Urinary bladder (tissue), 4 donors: ENCODE measurements around the gene SLC25A41. TPM values are rescaled to one million over a fixed set of nuclear protein-coding genes. Genes with fewer than 3 reads are reported as not detected.
"Not testable (repeated sequence)": the region's sequence is repeated elsewhere in the genome, so short reads cannot be mapped to it uniquely, and the experiment has no call there.

Experiments
- DNase-seq: peaks from one replicate; pipeline ENCODE4 v3.0.0-alpha.2; 2015; ENCODE audit errors: extremely low spot score
- H3K27ac ChIP-seq: one replicate; pipeline ENCODE4 v1.5.1; 2013; ENCODE audit warnings: low read depth, mild to moderate bottlenecking, moderate library complexity
- H3K36me3 ChIP-seq: one replicate; pipeline ENCODE4 v1.6.1; 2013; ENCODE audit warnings: mild to moderate bottlenecking, moderate library complexity; ENCODE audit not compliant: insufficient read depth
- H3K4me1 ChIP-seq: one replicate; pipeline ENCODE4 v1.6.1; 2013; ENCODE audit warnings: mild to moderate bottlenecking, moderate library complexity; ENCODE audit not compliant: insufficient read depth
- H3K4me3 ChIP-seq: one replicate; pipeline ENCODE4 v1.5.1; 2013; ENCODE audit warnings: low read depth, low read length
- WGBS: extraction: QIAGEN DNeasy Blood & Tissue Kit; methylation state at CpG from one replicate; pipeline ENCODE4 v1.1.7; 2013; 5-methylcytosine and 5-hydroxymethylcytosine counted together
- polyA plus RNA-seq: library from polyadenylated mRNA; stranded (reverse); fragments of 200-250 nt; gene quantifications from one replicate; pipeline ENCODE4 v1.2.3, GENCODE V29; 2013
- total RNA-seq: library from RNA; depleted of rRNA; stranded (reverse); fragments of >200 nt; gene quantifications from one replicate; pipeline ENCODE4 v1.2.3, GENCODE V29; 2014
- donor health status: healthy with polysubstance abuse.
- donor health status: healthy.

SLC25A41 gene
- total and polyA plus RNA-seq, 2 donors, result 1.0 TPM; not detected in 1

DNA sequence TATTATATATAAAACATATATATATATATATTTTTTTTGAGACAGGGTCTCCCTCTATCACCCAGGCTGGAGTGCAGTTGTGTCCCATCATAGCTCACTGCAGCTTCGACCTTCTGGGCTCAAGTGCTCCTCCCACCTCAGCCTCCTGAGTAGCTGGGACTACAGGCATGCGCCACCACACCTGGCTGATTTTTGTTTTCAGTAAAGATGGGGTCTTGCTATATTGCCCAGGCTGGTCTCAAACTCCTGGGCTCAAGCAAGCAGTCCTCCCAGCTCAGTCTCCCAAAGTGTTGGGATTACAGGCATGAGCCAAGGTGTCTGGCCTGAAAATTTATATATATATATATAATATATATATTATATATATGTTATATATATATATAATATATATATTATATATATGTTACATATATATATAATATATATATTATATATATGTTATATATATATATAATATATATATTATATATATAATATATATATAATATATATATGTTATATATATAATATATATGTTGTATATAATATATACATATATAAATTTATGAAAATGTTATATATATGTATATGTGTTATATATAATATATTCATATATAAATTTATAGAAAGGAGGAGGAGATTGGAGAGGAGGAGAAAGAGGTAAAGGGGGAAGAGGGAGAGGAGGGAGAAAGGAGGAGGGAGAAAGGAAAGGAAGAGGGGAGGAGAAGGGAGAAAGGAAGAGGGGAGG is 4.7 kb downstream of the SLC25A41 start:
- not testable (repeated sequence) for H3K27ac ChIP-seq, DNase-seq, H3K4me3 ChIP-seq, H3K4me1 ChIP-seq, H3K36me3 ChIP-seq
- WGBS, result 89% methylated on average over 2 of the region's 2 CpGs

DNA sequence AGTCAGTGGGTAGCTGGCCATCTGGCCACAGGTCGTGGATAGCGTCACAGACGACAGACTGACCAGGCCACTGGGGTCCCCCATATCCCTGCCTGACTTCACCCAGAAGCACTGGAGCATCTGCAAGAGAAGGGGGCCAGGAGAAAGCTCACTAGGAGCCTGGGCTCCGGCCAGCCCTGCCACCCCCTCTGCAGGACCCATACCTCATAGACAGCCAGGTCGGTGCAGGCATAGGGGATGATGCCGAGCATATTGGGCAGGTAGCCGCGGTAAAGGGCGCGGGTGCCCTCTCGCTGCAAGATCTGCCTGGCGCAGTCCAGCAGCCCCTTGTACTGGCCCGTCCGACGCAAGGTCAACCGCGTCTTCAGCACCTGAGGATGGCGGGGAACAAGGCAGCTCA is 6.4 kb downstream of the SLC25A41 start:
- WGBS, result 94% methylated on average over 18 of the region's 18 CpGs
- no peak for DNase-seq
- Histone ChIP-seq H3K27ac (no peak overlapping the region), H3K4me3 (no peak overlapping the region), H3K36me3 (no peaks in the 10 kb centered on the region), H3K4me1 (no peaks in the 10 kb centered on the region)

DNA sequence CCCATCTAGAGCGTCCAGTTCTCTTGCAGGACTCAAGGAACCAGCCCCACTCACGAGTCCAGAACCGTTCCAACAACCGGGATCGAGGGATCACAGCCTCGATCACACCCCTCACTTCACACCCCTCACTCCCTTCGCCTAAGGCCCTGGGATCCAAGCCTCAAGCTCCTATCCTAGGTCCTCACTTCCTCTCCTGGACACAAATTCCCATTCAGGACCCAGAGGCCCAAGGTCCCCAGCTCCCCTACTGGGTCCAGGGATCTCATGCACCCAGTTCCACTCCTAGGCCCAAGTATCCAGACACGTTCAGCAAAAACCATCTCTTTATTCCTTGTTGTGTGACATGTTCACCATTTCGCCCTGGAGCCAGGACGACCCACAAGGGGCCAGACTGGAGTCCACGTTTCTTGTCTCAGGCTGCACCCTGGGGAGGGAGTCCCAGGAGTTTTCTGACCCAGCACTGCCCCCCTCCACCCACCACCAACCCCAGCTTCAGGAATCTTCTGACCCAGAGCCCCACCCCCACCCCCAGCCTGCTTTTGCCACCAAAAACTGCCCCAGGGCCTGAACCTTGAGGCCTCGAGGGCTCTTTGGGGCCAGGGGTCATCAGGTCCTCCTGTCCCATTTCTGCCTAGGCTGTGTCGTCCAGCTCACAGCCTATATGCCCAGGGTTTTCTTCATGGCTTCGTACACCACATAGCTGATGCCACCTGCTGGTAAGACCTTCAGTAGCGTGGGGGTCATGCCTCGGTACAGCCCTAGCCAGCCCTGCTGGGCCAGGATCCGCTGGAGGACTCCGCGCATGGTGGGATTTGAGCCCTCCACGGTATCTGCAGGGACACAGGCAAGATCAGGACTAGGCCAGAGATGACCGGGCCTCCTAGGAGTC is 7.6 kb downstream of the SLC25A41 start:
- Histone ChIP-seq H3K4me1 (no peaks in the 10 kb centered on the region), H3K27ac (peak overlapping the region; percentile 79), H3K36me3 (no peaks in the 10 kb centered on the region), H3K4me3 (no peak overlapping the region)
- DNase-seq, result no peak
- WGBS, result 91% methylated on average over 21 of the region's 21 CpGs

DNA sequence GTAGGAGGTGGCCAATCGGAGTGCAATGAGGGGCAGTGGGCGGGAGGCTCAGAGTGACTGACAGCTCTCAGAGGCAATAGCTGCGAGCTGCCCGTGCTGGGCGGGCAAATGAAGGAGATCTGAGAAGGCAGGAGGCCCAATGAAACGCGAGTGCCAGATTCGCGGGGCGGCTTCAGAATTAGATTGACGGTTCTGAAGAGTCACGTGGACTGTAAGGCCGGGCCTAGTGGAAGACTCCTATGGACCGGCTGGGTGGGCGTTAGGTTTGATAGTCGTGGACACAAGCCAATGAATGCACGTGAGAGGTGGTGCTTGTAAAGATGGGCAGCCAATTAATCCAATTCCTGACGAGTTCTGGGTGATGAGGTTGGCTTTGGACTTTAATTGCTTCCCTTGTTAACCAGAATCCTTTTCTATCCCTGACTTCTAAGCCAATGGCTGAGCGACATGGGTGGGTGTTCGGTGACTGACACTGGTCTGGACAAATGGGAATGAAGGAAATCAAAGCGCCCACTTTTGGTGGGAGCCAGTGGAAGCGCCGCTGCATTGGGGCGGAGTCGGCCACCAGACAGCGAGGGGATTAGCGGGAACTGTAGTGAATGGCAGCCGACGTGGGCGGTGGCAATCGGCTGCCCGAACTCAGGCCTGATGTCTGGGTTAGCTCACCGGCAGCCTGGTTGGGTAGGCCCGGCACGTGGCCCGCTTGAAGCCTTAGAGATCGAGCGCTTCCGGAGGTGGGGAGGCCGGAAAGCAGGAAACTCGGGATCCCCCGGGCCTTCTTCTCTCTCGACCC is 8.4 kb downstream of the SLC25A41 start:
- peak; percentile 100 for DNase-seq
- H3K36me3 ChIP-seq, result no peaks in the 10 kb centered on the region
- no peak overlapping the region for H3K4me3 ChIP-seq
- H3K27ac ChIP-seq, result peak overlapping the region; percentile 79
- no peaks in the 10 kb centered on the region for H3K4me1 ChIP-seq
- 4% methylated on average over 43 of the region's 43 CpGs for WGBS

DNA sequence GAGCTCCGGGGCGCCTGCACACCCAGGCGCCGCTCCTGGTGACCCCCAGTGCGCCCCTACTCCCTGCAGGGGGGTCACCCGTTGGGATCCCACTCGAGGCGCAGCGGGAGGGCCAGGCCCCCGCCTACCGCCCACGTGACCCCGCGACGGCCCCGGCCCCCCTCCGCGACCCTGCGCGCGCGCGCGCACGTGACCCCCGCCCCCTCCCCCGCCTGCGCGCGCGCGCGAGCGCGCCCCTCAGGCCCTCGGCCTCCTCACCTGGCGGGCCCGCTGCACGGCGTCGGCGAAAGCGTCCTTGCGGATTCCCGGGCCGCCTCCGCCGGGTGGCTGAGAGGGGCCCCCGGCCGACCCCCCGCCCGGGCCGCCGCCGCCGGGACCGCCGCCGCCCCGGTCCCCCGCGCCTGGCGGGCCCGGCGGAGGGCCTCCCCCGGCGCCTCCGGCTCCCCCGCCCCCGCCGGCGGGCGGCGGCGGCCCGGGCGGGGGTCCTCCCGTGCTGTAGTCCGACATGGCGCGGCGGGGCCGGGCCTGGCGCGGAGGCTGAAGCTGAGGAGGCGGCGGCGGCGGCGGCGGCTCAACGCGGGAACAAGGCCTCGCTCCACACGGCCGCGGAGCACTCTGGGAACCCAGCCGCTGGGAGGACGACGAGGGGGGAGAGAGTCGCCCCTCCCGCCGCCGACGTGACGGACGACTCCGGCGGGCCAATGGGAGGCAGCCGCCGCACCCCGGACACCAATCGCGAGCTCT is 9.2 kb downstream of the SLC25A41 start, which contains the start of gene KHSRP:
TSS of gene KHSRP (minus strand) at position 617 of the 744 bp plus-strand sequence. CDS start at position 507, 110 bp downstream.
- Histone ChIP-seq H3K4me1 (no peaks in the 10 kb centered on the region), H3K36me3 (no peaks in the 10 kb centered on the region), H3K4me3 (peak within 1 kb of the TSS; percentile 97), H3K27ac (peak within 1 kb of the TSS; percentile 79)
- DNase-seq, result no peak
- WGBS, result under 1% methylated on average over 114 of the region's 114 CpGs

DNA sequence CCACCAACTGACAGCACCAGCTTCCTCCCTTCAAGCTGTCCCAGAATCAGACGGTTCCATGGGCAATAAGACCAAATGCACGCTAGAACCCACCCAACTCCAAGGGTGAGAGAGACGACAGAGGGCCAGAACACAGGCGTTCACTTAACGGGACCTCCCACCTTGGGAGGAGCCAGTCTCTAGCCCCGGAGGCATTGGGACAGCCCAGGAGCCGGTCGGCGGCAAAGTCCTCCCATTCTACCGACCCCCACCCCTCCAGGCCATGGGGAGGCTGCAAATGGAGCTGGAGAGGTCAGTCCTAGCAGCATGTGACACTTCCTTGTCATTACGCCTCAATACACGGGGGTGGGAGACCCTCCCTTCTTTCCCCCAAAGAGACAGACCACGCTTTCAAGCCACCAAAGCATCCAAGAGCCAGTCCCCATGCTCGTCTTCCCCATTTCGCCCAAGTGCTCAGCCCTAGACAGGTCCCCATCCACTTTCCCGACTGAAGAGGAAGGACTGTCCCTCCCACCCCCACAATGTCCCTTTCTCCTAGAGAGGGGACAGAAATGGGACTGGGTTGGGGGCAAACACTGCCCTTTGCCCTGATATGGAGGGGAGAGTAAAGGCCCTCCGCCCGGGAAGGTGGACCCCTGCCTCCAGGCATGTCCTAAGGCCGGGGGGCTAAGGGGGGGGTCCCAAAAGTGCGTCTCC is 9.9 kb downstream of the SLC25A41 start:
- Histone ChIP-seq H3K4me1 (no peaks in the 10 kb centered on the region), H3K36me3 (no peaks in the 10 kb centered on the region), H3K27ac (peak overlapping the region; percentile 43), H3K4me3 (peak overlapping the region; percentile 97)
- no peak for DNase-seq
- WGBS, result under 1% methylated on average over 20 of the region's 20 CpGs

DNA sequence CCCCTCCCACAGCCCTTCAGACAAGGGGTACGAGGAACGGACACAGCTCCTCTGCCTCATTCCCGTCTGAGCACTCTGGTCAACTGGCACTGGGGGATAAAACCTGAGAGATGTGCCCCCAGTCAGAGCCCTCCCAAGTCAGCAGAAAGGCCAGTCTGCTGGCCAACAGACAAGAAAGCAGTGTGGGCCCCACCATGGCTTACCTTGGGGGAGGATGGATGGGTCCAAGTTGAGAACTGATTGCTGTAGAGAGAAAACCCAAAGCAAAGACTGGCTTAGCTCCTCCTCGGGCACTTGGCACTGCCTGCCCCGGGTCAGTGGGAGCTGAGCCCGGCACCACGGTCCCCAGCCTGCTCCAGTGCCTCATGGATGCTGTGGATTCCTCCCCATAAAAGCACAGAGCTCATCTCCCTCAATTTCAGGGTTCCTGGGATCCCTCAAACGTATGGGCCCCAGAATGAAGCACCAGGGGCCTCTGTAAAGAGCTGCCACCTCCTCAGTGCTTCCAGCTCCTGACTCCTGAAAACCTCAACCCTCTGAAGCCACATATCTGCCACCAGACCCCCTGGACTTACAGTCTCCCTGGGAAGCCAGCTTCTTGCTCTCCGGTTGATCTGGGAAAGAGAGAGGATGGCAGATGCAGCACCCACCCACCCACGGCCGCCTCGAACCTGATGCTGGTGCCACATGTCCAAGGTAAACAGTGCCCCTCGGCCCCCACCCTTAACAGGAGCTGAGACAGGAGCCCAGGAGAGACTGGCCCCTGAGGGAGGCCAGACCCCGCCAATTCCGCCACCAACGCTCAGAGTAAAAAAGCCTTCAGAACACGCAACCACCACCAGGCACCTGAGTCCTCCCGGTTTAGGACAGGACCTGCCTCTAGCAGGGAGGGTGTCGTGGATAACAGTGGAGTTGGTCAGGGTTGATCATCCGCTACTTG is 12.2 kb downstream of the SLC25A41 start:
- no peaks in the 10 kb centered on the region for H3K4me1 ChIP-seq
- H3K27ac ChIP-seq, result no peak overlapping the region
- H3K36me3 ChIP-seq, result peaks cover under 1% of the 10 kb centered on the region
- 75% methylated on average over 20 of the region's 20 CpGs for WGBS
- no peak for DNase-seq
- no peak overlapping the region for H3K4me3 ChIP-seq

DNA sequence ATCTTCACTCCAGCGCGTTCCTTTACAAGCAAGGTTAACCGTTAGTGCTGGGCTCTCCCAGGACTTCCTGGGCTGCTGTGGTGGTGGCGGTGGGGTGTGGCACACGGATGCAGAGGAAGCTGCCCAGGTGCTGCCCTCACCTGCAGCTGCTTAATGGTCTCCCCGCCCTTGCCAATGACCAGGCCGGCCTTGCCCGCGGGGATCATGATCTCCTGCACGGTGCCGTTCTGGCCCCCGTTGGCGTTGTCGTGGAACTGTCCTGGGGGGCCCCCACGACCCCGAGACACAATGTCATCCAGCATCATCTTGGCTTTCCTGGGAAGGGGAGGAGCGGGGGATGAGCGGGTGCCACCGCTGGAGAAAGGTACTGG is 15.0 kb downstream of the SLC25A41 start:
- H3K4me1 ChIP-seq, result no peaks in the 10 kb centered on the region

DNA sequence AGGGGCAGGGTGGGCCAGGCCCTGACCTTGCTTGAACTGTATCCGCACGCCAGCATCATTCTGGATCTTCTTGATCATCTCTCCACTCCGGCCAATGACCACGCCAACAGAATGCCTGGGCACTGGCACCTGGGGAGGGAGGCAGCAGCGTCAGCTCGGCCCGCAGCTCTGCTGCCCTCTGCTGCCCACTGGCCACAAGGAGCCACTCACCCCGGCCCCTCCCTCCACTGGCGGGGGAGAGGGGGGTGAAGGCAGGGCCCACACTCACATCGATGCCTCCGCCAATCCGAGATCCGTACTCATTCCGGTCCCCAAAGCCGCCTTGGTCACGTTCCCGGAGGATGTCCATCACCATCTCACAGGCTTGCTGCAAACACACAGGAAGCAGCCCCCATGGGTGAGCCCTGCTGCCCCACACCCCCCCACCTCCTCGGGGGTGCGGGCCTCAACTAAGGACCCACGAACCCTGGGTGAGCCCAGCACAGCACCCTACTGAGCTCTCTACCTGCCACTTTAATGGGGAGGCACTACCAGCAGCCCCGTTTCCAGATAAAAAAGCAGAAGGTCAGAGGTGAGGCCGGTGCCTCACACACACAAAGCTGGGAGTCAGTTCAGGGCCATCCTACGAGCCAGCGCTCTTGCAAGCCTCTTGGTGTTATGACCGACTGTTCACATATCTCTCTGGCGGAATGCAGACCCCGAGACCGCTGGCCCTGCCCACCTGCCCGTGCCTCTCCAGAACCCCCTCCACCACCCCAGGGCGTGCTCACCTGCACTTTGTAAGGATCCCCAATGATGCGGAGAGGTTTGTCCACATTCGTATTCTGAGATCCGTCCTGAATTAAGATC is 15.6 kb downstream of the SLC25A41 start:
- Histone ChIP-seq H3K4me1 (no peaks in the 10 kb centered on the region), H3K36me3 (peaks cover 10% of the 10 kb centered on the region), H3K27ac (no peak overlapping the region), H3K4me3 (no peak overlapping the region)
- WGBS, result 63% methylated on average over 33 of the region's 33 CpGs
- DNase-seq, result no peak

More for the DNA sequence above, 15.0 kb downstream of the SLC25A41 start:
- H3K27ac ChIP-seq, result no peak overlapping the region
- no peak for DNase-seq
- peaks cover 10% of the 10 kb centered on the region for H3K36me3 ChIP-seq
- 90% methylated on average over 19 of the region's 19 CpGs for WGBS
- no peak overlapping the region for H3K4me3 ChIP-seq

DNA sequence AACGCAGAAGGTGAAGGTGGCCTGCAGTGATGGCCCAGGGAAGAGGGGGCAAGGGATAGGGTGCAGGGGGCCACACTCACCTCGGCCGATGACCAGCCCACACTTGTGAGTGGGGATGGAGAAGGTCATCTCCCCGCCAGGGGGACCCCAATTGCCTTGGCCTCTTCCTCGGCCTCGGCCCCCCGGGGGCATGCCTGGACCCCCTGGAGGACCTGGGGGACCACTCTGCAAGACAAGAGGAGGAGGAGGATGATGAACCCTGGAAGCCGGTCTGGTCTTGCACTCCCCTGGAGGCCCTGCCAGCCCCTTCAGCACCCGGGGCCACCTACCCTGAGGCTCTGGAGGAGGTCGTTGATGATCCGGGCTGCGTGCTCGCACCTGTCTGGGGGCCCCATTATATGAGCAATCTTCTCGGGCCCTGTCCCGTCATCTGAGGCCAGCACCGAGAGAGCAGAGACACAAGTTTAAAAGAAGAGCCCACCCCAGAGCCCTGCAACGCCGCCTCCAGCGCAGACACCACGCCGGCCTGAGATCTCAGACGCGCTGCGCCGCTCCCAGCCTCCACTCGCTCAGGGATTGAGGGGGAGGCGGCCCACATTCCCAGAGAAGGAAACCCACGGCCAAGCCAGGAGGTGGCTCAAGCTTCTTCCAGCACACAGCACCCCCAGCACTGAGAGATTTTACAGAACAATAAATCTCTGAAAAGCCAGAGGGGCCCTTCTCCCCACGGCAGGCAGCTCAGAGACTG is 16.7 kb downstream of the SLC25A41 start:
- 90% methylated on average over 29 of the region's 29 CpGs for WGBS

More for the DNA sequence above, 16.7 kb downstream of the SLC25A41 start:
- DNase-seq, result no peak
- no peak overlapping the region for H3K27ac ChIP-seq
- H3K4me3 ChIP-seq, result no peak overlapping the region
- peaks cover 10% of the 10 kb centered on the region for H3K36me3 ChIP-seq
- H3K4me1 ChIP-seq, result no peaks in the 10 kb centered on the region
